K562 (cell line): ENCODE measurements around the gene PARD3B. TPM values are rescaled to one million over a fixed set of nuclear protein-coding genes. Genes with fewer than 3 reads are reported as not detected.

ENCODE experiments used
- BCOR ChIP-seq: fragments of 450-650 bp; IDR thresholded peaks from 2 replicates; pipeline ENCODE4 v1.6.1; 2016
- CREB3L1 ChIP-seq: fragments of 450-650 bp; IDR thresholded peaks from 2 replicates; pipeline ENCODE4 v1.6.1; 2014; ENCODE audit warnings: low read depth, mild to moderate bottlenecking, moderate library complexity, borderline replicate concordance
- EZH2 ChIP-seq: IDR thresholded peaks from 2 replicates; pipeline ENCODE4 v1.6.1; 2012; ENCODE audit warnings: low read depth, mild to moderate bottlenecking, inconsistent platforms, low read length, borderline replicate concordance
- FOXP4 ChIP-seq: sonication (generic); formaldehyde crosslinking; IDR thresholded peaks from 2 replicates; pipeline ENCODE4 v1.8.0; 2022; ENCODE audit warnings: mild to moderate bottlenecking, missing genetic modification reagents, borderline replicate concordance
- LARP7 ChIP-seq: fragments of 450-650 bp; IDR thresholded peaks from 2 replicates; pipeline ENCODE4 v1.6.1; 2016
- MGA ChIP-seq: fragments of 450-650 bp; IDR thresholded peaks from 2 replicates; pipeline ENCODE4 v1.6.1; 2016; ENCODE audit warnings: mild to moderate bottlenecking, moderate library complexity
- SPI1 ChIP-seq: IDR thresholded peaks from 2 replicates; pipeline ENCODE4 v1.6.1; 2011; ENCODE audit warnings: low read depth, low read length, control low read depth, borderline replicate concordance
- ZBTB9 ChIP-seq: fragments of 450-650 bp; formaldehyde crosslinking; IDR thresholded peaks from 2 replicates; pipeline ENCODE4 v1.4.0; 2020; ENCODE audit warnings: mild to moderate bottlenecking, moderate library complexity
- polyA plus RNA-seq, 8 experiments: library from polyadenylated mRNA; depleted of rRNA in 4 of 8; stranded (reverse) in 5 of 8; unstranded in 3 of 8; fragments of >200 nt; fragmentation: Nextera tagmentation in 2 of 8; fragmentation: Illumina TruSeq in 1 of 8; extraction: Ambion mirVana in 2 of 8; extraction: Trizol in 1 of 8; gene quantifications; 2 replicates each; pipeline versions ENCODE4 v1.2.1 to v1.2.3, GENCODE V29; 2011 to 2014; ENCODE audit warnings: inconsistent platforms in 1 of 8, missing spikeins in 1 of 8
- total RNA-seq, 7 experiments: library from RNA; depleted of rRNA in 6 of 7; stranded (reverse); fragments of >200 nt in 6 of 7; fragmentation: Illumina TruSeq in 2 of 7; extraction: Trizol in 2 of 7; gene quantifications; 2 replicates each; pipeline versions ENCODE4 v1.2.1 to v1.2.3, GENCODE V29; 2011 to 2021; ENCODE audit warnings: low replicate concordance in 1 of 7

Gene PARD3B
- total and polyA plus RNA-seq, 9 of the 15 experiments (the other 6 are each of a cell fraction or from before 2014, with no cell fraction given), result 0.15 to 3.0 (median 1.1) TPM

- TF ChIP-seq FOXP4 (CRISPR knock-in tag) (no peak), LARP7 (no peak), EZH2 (no peak), CREB3L1 (no peak), SPI1 (no peak), MGA (no peak), ZBTB9 (no peak), BCOR (peak; percentile 67; the same call in 1 of the 2 replicates)
Observed at GRCh38 chr2:205024822-205025518, 479.7 kb downstream of the PARD3B start (continued).
